GM15510 (cell line): ENCODE measurements around the gene LAMB1.

Experiments used
- POLR2A ChIP-seq: IDR thresholded peaks from 3 replicates; pipeline ENCODE4 v1.6.1; 2011; ENCODE audit warnings: borderline replicate concordance; ENCODE audit not compliant: insufficient read length; ENCODE audit errors: extremely low read depth

LAMB1 gene

GRCh38 chr7:108002726-108003598, at the start of gene LAMB1:
TSS of gene LAMB1 (minus strand) at chr7:108003161. CDS start at chr7:108002885, 276 bp downstream.
- no peak for TF ChIP-seq POLR2A

GRCh38 chr7:108051454-108051853, 48.5 kb upstream of the LAMB1 start:
- TF ChIP-seq POLR2A, result no peak

- TF ChIP-seq POLR2A, result no peak
Observed at GRCh38 chr7:108049962-108050361, 47.0 kb upstream of the LAMB1 start.

- TF ChIP-seq POLR2A, result no peak
Observed at GRCh38 chr7:108048422-108048821, 45.5 kb upstream of the LAMB1 start.

- TF ChIP-seq POLR2A, result no peak
Observed at GRCh38 chr7:108046952-108047506, 44.1 kb upstream of the LAMB1 start.

GRCh38 chr7:108045669-108046068, 42.7 kb upstream of the LAMB1 start:
- no peak for TF ChIP-seq POLR2A

- TF ChIP-seq POLR2A, result no peak
Observed at GRCh38 chr7:108045154-108045553, 42.2 kb upstream of the LAMB1 start.

- TF ChIP-seq POLR2A, result no peak
Observed at GRCh38 chr7:108044345-108044744, 41.4 kb upstream of the LAMB1 start.

GRCh38 chr7:108038986-108039385, 36.0 kb upstream of the LAMB1 start:
- TF ChIP-seq POLR2A, result no peak

- TF ChIP-seq POLR2A, result no peak
Observed at GRCh38 chr7:108037741-108038140, 34.8 kb upstream of the LAMB1 start.

GRCh38 chr7:108037140-108037539, 34.2 kb upstream of the LAMB1 start:
- TF ChIP-seq POLR2A, result no peak

- no peak for TF ChIP-seq POLR2A
Observed at GRCh38 chr7:108034586-108034985, 31.6 kb upstream of the LAMB1 start.

- TF ChIP-seq POLR2A, result no peak
Observed at GRCh38 chr7:108033776-108034497, 31.0 kb upstream of the LAMB1 start.

- TF ChIP-seq POLR2A, result no peak
Observed at GRCh38 chr7:108030516-108030915, 27.6 kb upstream of the LAMB1 start.

GRCh38 chr7:108029034-108029433, 26.1 kb upstream of the LAMB1 start:
- no peak for TF ChIP-seq POLR2A
